ENCODE results near the gene FGF8. TPM values are rescaled to one million over a fixed set of nuclear protein-coding genes. Genes with fewer than 3 reads are reported as not detected.

FGF8 gene
- total and polyA plus RNA-seq, 10 of the 15 experiments (the other 5 are each of a cell fraction or from before 2014, with no cell fraction given): 0.08 to 0.43 (median 0.17) TPM; not detected in 7

DNA sequence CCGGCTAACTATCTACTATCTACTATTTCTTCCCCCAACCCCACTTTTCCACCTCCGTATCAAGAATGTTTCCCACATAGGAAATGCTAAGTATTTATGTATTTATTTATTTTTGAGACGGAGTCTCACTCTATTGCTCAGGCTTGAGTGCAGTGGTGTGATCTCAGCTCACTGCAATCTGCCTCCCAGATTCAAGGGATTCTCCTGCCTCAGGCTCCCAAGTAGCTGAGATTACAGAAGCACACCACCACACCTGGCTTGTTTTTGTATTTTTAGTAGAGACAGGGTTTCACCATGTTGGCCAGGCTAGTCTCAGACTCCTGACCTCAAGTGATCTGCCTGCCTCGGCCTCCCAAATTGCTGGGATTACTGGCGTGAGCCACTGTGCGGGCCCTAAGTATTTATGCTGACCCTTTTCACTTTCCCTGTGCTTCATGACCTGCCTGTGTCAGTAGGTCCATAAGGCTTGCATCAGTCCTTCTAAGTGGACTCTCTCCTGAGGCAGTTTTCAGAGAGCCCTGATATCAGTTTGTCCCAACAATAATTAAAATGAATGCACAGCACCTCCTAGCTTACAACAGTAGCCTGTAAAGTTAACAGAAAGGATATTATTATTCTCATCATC lies 55.2 kb downstream of the FGF8 start (continued):
- no peak for TF ChIP-seq TAF1 (IDR thresholded peaks at IDR 0.05; ENCODE audit: borderline replicate concordance, low read depth, low read length)
- TF ChIP-seq PAX8 (IDR thresholded peaks at IDR 0.05): no peak
- TF ChIP-seq RFX5 (IDR thresholded peaks at IDR 0.05; ENCODE audit: low read depth, low read length): no peak

Other genes with a start within 250 kb of the FGF8 start
- gene POLL, start 187.9 kb downstream of the FGF8 start, total RNA-seq (2014; rRNA removed): 14.7 and 15.0 TPM in 2 replicates
- 9.0 and 9.7 TPM in 2 replicates for gene POLL, start 187.9 kb downstream of the FGF8 start, total RNA-seq (2014; rRNA removed; fragmentation: Illumina TruSeq; extraction: Trizol)
- 21.6 and 25.4 TPM in 2 replicates for gene POLL, start 187.9 kb downstream of the FGF8 start, total RNA-seq (2021)
- 12.9 and 20.1 TPM in 2 replicates for gene POLL, start 187.9 kb downstream of the FGF8 start, polyA plus RNA-seq (2011; rRNA removed)
- 10.9 and 12.2 TPM in 2 replicates for gene POLL, start 187.9 kb downstream of the FGF8 start, polyA plus RNA-seq (2014; fragmentation: Illumina TruSeq; extraction: Trizol)
- 1 to 10 TPM; 1.5 to 2.1 TPM for gene POLL, start 187.9 kb downstream of the FGF8 start, polyA plus RNA-seq (2014; fragmentation: Nextera tagmentation; extraction: Ambion mirVana)
- 18.9 and 20.7 TPM in 2 replicates for gene POLL, start 187.9 kb downstream of the FGF8 start, polyA plus RNA-seq (2014; rRNA removed)
- gene POLL, start 187.9 kb downstream of the FGF8 start, polyA plus RNA-seq (2016; fragmentation: Nextera tagmentation; extraction: Ambion mirVana): 10 to 100 TPM; 13.1 to 14.4 TPM
- 16.4 and 17.9 TPM in 2 replicates for gene DPCD, start 187.8 kb downstream of the FGF8 start, total RNA-seq (2014; rRNA removed)
- gene DPCD, start 187.8 kb downstream of the FGF8 start, total RNA-seq (2014; rRNA removed; fragmentation: Illumina TruSeq; extraction: Trizol): 17.1 TPM in 2 replicates
- 9.7 and 13.0 TPM in 2 replicates for gene DPCD, start 187.8 kb downstream of the FGF8 start, total RNA-seq (2021)
- 35.1 and 37.2 TPM in 2 replicates for gene DPCD, start 187.8 kb downstream of the FGF8 start, polyA plus RNA-seq (2011; rRNA removed)
- gene DPCD, start 187.8 kb downstream of the FGF8 start, polyA plus RNA-seq (2014; fragmentation: Illumina TruSeq; extraction: Trizol): 17.1 and 21.6 TPM in 2 replicates
- gene DPCD, start 187.8 kb downstream of the FGF8 start, polyA plus RNA-seq (2014; fragmentation: Nextera tagmentation; extraction: Ambion mirVana): 10 to 100 TPM; 39.9 to 50.9 TPM
- gene DPCD, start 187.8 kb downstream of the FGF8 start, polyA plus RNA-seq (2014; rRNA removed): 13.5 and 16.0 TPM in 2 replicates
- gene DPCD, start 187.8 kb downstream of the FGF8 start, polyA plus RNA-seq (2016; fragmentation: Nextera tagmentation; extraction: Ambion mirVana): 10 to 100 TPM; 31.1 to 36.2 TPM
- gene FBXW4, start 80.9 kb downstream of the FGF8 start, total RNA-seq (2014; rRNA removed): 28.5 and 29.2 TPM in 2 replicates
- 24.8 and 26.5 TPM in 2 replicates for gene FBXW4, start 80.9 kb downstream of the FGF8 start, total RNA-seq (2014; rRNA removed; fragmentation: Illumina TruSeq; extraction: Trizol)
- gene FBXW4, start 80.9 kb downstream of the FGF8 start, total RNA-seq (2021): 38.7 and 41.9 TPM in 2 replicates
- gene FBXW4, start 80.9 kb downstream of the FGF8 start, polyA plus RNA-seq (2011; rRNA removed): 27.8 and 38.2 TPM in 2 replicates
- gene FBXW4, start 80.9 kb downstream of the FGF8 start, polyA plus RNA-seq (2014; fragmentation: Illumina TruSeq; extraction: Trizol): 37.2 and 42.0 TPM in 2 replicates
- 10 to 100 TPM in 1 of 2 experiments, 1 to 10 TPM in 1; 5.7 to 11.5 TPM for gene FBXW4, start 80.9 kb downstream of the FGF8 start, polyA plus RNA-seq (2014; fragmentation: Nextera tagmentation; extraction: Ambion mirVana)
- gene FBXW4, start 80.9 kb downstream of the FGF8 start, polyA plus RNA-seq (2014; rRNA removed): 30.5 and 34.5 TPM in 2 replicates
- 1 to 10 TPM; 7.4 to 9.3 TPM for gene FBXW4, start 80.9 kb downstream of the FGF8 start, polyA plus RNA-seq (2016; fragmentation: Nextera tagmentation; extraction: Ambion mirVana)
- 146 and 149 TPM in 2 replicates for gene NPM3, start 7.3 kb upstream of the FGF8 start, total RNA-seq (2014; rRNA removed)
- 102 and 106 TPM in 2 replicates for gene NPM3, start 7.3 kb upstream of the FGF8 start, total RNA-seq (2014; rRNA removed; fragmentation: Illumina TruSeq; extraction: Trizol)
- 113 and 118 TPM in 2 replicates for gene NPM3, start 7.3 kb upstream of the FGF8 start, total RNA-seq (2021)
- 39.6 and 84.5 TPM in 2 replicates for gene NPM3, start 7.3 kb upstream of the FGF8 start, polyA plus RNA-seq (2011; rRNA removed)
- gene NPM3, start 7.3 kb upstream of the FGF8 start, polyA plus RNA-seq (2014; fragmentation: Illumina TruSeq; extraction: Trizol): 78.2 and 171 TPM in 2 replicates
- 10 to 100 TPM; 19.7 to 49.6 TPM for gene NPM3, start 7.3 kb upstream of the FGF8 start, polyA plus RNA-seq (2014; fragmentation: Nextera tagmentation; extraction: Ambion mirVana)
- 127 and 145 TPM in 2 replicates for gene NPM3, start 7.3 kb upstream of the FGF8 start, polyA plus RNA-seq (2014; rRNA removed)
- gene NPM3, start 7.3 kb upstream of the FGF8 start, polyA plus RNA-seq (2016; fragmentation: Nextera tagmentation; extraction: Ambion mirVana): 10 to 100 TPM; 13.0 to 13.2 TPM
- 82.5 and 101 TPM in 2 replicates for gene OGA, start 42.3 kb upstream of the FGF8 start, total RNA-seq (2014; rRNA removed)
- 107 and 115 TPM in 2 replicates for gene OGA, start 42.3 kb upstream of the FGF8 start, total RNA-seq (2014; rRNA removed; fragmentation: Illumina TruSeq; extraction: Trizol)
- 75.1 and 87.8 TPM in 2 replicates for gene OGA, start 42.3 kb upstream of the FGF8 start, total RNA-seq (2021)
- gene OGA, start 42.3 kb upstream of the FGF8 start, polyA plus RNA-seq (2011; rRNA removed): 145 and 214 TPM in 2 replicates
- 111 and 154 TPM in 2 replicates for gene OGA, start 42.3 kb upstream of the FGF8 start, polyA plus RNA-seq (2014; fragmentation: Illumina TruSeq; extraction: Trizol)
- gene OGA, start 42.3 kb upstream of the FGF8 start, polyA plus RNA-seq (2014; fragmentation: Nextera tagmentation; extraction: Ambion mirVana): 10 to 100 TPM; 23.0 to 28.3 TPM
- gene OGA, start 42.3 kb upstream of the FGF8 start, polyA plus RNA-seq (2014; rRNA removed): 81.0 and 90.3 TPM in 2 replicates
- 10 to 100 TPM; 54.3 to 57.9 TPM for gene OGA, start 42.3 kb upstream of the FGF8 start, polyA plus RNA-seq (2016; fragmentation: Nextera tagmentation; extraction: Ambion mirVana)
- 1.0 and 1.5 TPM in 2 replicates for gene KCNIP2, start 67.7 kb upstream of the FGF8 start, total RNA-seq (2014; rRNA removed)
- gene KCNIP2, start 67.7 kb upstream of the FGF8 start, total RNA-seq (2014; rRNA removed; fragmentation: Illumina TruSeq; extraction: Trizol): 1.3 and 1.4 TPM in 2 replicates
- gene KCNIP2, start 67.7 kb upstream of the FGF8 start, total RNA-seq (2021): 1.8 and 3.6 TPM in 2 replicates
- 3.4 and 4.3 TPM in 2 replicates for gene KCNIP2, start 67.7 kb upstream of the FGF8 start, polyA plus RNA-seq (2011; rRNA removed)
- gene KCNIP2, start 67.7 kb upstream of the FGF8 start, polyA plus RNA-seq (2014; fragmentation: Illumina TruSeq; extraction: Trizol): 2.6 and 2.7 TPM in 2 replicates
- 1 to 10 TPM in 1 of 2 experiments, under 1 TPM in 1; 0.46 to 1.3 TPM for gene KCNIP2, start 67.7 kb upstream of the FGF8 start, polyA plus RNA-seq (2014; fragmentation: Nextera tagmentation; extraction: Ambion mirVana)
- 2.1 and 2.3 TPM in 2 replicates for gene KCNIP2, start 67.7 kb upstream of the FGF8 start, polyA plus RNA-seq (2014; rRNA removed)
- 1 to 10 TPM; 1.3 to 1.8 TPM for gene KCNIP2, start 67.7 kb upstream of the FGF8 start, polyA plus RNA-seq (2016; fragmentation: Nextera tagmentation; extraction: Ambion mirVana)